Measurements from ENCODE around the gene MVP. TPM values are rescaled to one million over a fixed set of nuclear protein-coding genes. Genes with fewer than 3 reads are reported as not detected.
"Not testable (repeated sequence)": the region's sequence is repeated elsewhere in the genome, so short reads cannot be mapped to it uniquely, and the experiment has no call there.

MVP gene
- total RNA-seq, 1 experiment from 2014 or later = 27.3 TPM

DNA sequence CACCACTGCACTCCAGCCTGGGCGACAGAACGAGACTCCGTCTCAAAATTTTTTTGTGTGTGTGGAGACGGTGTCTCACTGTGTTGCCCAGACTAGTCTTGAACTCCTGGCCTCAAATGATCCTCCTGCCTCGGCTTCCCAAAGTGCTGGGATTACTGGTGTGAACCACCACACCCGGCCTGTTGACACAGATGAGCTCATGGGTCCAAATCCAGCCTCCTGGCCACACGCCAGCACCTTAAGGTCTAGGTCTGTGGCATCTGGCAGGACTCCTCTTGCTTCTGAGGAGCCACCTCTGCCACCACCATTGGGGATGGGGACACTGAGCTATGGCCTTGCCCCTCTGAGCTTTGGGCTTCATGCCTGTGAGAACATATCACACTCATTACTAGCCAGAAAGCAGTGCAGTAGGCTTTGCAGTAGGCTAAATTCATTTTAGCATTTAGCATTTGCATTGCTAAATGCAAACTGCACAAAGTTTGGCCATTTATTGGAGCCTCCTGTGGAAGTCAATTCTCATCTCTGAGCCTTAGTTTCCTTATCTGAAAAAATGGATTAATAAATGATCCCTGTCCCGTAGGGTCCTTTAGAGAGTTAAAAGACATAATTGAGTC lies 48.2 kb downstream of the MVP start:
- Histone ChIP-seq H2AFZ (ENCODE audit: low read length) (no peak overlapping the region), H4K20me1 (ENCODE audit: low read length) (no peaks in the 10 kb centered on the region), H3F3A (ENCODE audit: low read length, unreplicated experiment) (no peaks in the 10 kb centered on the region), H3K79me2 (ENCODE audit: low read length) (no peaks in the 10 kb centered on the region), H3K4me1 (ENCODE audit: insufficient read depth, low read length) (no peaks in the 10 kb centered on the region), H3K36me3 (ENCODE audit: low read depth, low read length) (no peaks in the 10 kb centered on the region), H3K9me2 (replicated peaks; ENCODE audit: low read length) (no peaks in the 10 kb centered on the region), H3K4me3 (ENCODE audit: low read length) (no peak overlapping the region), H3K9ac (ENCODE audit: low read length) (no peak overlapping the region), H3K27ac (ENCODE audit: low read length) (no peak overlapping the region), H3K27me3 (ENCODE audit: low read length) (no peaks in the 10 kb centered on the region), H3K9me3 (ENCODE audit: low read length) (no peaks in the 10 kb centered on the region), H3K4me2 (ENCODE audit: low read length) (no peak overlapping the region)
- DNase-seq = no peak
- POLR2A ChIA-PET (ENCODE audit: unreplicated experiment) = no interaction called here
- no peak for ATAC-seq
- no TSS peak for BruUV-seq (replicated peaks)
- CTCF ChIA-PET = no interaction called here
- TF ChIP-seq EZH2phosphoT487 (IDR thresholded peaks at IDR 0.05; ENCODE audit: borderline replicate concordance, low read length) (no peak), EZH2 (IDR thresholded peaks at IDR 0.05; ENCODE audit: low read length, unreplicated experiment) (no peak)
- TF ChIP-seq, protein P1, sequence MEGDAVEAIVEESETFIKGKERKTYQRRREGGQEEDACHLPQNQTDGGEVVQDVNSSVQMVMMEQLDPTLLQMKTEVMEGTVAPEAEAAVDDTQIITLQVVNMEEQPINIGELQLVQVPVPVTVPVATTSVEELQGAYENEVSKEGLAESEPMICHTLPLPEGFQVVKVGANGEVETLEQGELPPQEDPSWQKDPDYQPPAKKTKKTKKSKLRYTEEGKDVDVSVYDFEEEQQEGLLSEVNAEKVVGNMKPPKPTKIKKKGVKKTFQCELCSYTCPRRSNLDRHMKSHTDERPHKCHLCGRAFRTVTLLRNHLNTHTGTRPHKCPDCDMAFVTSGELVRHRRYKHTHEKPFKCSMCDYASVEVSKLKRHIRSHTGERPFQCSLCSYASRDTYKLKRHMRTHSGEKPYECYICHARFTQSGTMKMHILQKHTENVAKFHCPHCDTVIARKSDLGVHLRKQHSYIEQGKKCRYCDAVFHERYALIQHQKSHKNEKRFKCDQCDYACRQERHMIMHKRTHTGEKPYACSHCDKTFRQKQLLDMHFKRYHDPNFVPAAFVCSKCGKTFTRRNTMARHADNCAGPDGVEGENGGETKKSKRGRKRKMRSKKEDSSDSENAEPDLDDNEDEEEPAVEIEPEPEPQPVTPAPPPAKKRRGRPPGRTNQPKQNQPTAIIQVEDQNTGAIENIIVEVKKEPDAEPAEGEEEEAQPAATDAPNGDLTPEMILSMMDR (conservative IDR thresholded peaks at IDR 0.05; ENCODE audit: low read depth, low read length) = no peak
- intact Hi-C loops (cut with micrococcal nuclease) = no loop called here

DNA sequence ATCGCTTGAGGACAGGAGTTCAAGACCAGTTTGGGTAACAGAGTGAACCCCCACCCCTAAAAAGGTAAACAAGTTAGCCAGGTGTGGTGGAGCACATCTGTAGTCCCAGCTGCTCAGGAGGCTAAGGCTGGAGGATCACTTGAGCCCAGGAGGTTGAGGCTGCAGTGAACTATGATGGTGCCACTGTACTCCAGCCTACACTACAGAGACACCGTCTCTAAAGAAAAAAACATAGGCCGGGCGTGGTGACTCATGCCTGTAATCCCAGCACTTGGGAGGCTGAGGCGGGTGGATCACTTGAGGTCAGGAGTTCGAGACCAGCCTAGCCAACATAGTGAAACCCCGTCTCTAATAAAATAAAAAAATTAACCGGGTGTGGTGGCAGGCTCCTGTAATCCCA lies 48.8 kb downstream of the MVP start:
- H3K9me3 ChIP-seq (ENCODE audit: low read length); intact Hi-C loops (cut with micrococcal nuclease); CTCF ChIA-PET; H3K27ac ChIP-seq (ENCODE audit: low read length); H4K20me1 ChIP-seq (ENCODE audit: low read length); H2AFZ ChIP-seq (ENCODE audit: low read length); H3F3A ChIP-seq (ENCODE audit: low read length, unreplicated experiment); H3K4me1 ChIP-seq (ENCODE audit: insufficient read depth, low read length); DNase-seq; H3K27me3 ChIP-seq (ENCODE audit: low read length); POLR2A ChIA-PET (ENCODE audit: unreplicated experiment); H3K9me2 ChIP-seq (replicated peaks; ENCODE audit: low read length); H3K9ac ChIP-seq (ENCODE audit: low read length); H3K4me2 ChIP-seq (ENCODE audit: low read length); H3K36me3 ChIP-seq (ENCODE audit: low read depth, low read length); BruUV-seq (replicated peaks); H3K79me2 ChIP-seq (ENCODE audit: low read length); H3K4me3 ChIP-seq (ENCODE audit: low read length); ATAC-seq: not testable (repeated sequence)

DNA sequence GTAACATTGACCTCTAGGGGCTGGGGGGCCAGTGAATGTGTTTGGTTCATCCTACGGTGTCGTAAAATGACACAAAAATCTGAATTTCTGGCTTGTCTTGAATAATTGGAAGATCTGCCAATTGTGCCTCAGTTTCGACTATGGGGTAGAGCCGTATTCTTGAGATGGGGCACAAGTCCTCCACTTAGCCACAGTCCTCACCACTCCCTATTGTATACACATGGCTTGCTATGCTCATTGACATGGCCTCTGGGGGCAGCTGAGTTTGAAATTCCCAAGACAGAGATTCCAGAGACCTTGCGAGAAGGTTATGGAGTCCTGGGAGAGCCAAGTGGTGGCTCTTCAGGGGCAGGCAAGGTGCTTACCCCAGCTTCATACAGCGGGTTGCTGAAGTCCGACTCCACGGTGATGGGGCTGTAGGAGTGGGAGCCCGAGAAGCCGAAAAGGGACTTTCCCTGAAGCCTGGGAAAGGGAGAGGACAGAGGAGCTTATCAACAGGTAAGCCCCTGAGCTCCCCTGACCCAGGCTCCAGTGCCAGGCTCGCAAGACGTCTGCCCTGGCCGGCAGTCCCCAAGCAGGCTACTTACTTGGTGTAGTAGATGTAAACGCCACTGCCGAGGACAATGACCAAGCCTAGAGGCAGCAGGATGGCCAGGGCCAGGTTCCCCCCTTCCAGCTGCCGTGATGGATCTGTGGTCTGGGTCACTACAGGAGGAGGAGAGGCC lies 51.7 kb downstream of the MVP start:
- Histone ChIP-seq H3K9me3 (ENCODE audit: low read length) (no peaks in the 10 kb centered on the region), H3K4me2 (ENCODE audit: low read length) (no peak overlapping the region), H4K20me1 (ENCODE audit: low read length) (no peaks in the 10 kb centered on the region), H3K4me1 (ENCODE audit: insufficient read depth, low read length) (no peaks in the 10 kb centered on the region), H3F3A (ENCODE audit: low read length, unreplicated experiment) (no peaks in the 10 kb centered on the region), H3K9me2 (replicated peaks; ENCODE audit: low read length) (no peaks in the 10 kb centered on the region), H2AFZ (ENCODE audit: low read length) (no peak overlapping the region), H3K36me3 (ENCODE audit: low read depth, low read length) (no peaks in the 10 kb centered on the region), H3K27me3 (ENCODE audit: low read length) (no peaks in the 10 kb centered on the region), H3K79me2 (ENCODE audit: low read length) (no peaks in the 10 kb centered on the region), H3K9ac (ENCODE audit: low read length) (no peak overlapping the region), H3K27ac (ENCODE audit: low read length) (no peak overlapping the region), H3K4me3 (ENCODE audit: low read length) (no peak overlapping the region)
- TF ChIP-seq, protein P1 (conservative IDR thresholded peaks at IDR 0.05; ENCODE audit: low read depth, low read length) = no peak
- TF ChIP-seq EZH2phosphoT487 (IDR thresholded peaks at IDR 0.05; ENCODE audit: borderline replicate concordance, low read length) = no peak
- no peak for TF ChIP-seq EZH2 (IDR thresholded peaks at IDR 0.05; ENCODE audit: low read length, unreplicated experiment)
- POLR2A ChIA-PET (ENCODE audit: unreplicated experiment) = no interaction called here
- ATAC-seq (no peak), DNase-seq (no peak)
- CTCF ChIA-PET = no interaction called here
- intact Hi-C loops (cut with micrococcal nuclease) = no loop called here
- BruUV-seq (replicated peaks) = no TSS peak
